ENCODE results near the gene PRPSAP2. TPM values are rescaled to one million over a fixed set of nuclear protein-coding genes. Genes with fewer than 3 reads are reported as not detected.
"Not testable (repeated sequence)": the region's sequence is repeated elsewhere in the genome, so short reads cannot be mapped to it uniquely, and the experiment has no call there.

The PRPSAP2 gene
- total and polyA plus RNA-seq, 8 donors, result 5.3 to 478 (median 25.0) TPM

DNA sequence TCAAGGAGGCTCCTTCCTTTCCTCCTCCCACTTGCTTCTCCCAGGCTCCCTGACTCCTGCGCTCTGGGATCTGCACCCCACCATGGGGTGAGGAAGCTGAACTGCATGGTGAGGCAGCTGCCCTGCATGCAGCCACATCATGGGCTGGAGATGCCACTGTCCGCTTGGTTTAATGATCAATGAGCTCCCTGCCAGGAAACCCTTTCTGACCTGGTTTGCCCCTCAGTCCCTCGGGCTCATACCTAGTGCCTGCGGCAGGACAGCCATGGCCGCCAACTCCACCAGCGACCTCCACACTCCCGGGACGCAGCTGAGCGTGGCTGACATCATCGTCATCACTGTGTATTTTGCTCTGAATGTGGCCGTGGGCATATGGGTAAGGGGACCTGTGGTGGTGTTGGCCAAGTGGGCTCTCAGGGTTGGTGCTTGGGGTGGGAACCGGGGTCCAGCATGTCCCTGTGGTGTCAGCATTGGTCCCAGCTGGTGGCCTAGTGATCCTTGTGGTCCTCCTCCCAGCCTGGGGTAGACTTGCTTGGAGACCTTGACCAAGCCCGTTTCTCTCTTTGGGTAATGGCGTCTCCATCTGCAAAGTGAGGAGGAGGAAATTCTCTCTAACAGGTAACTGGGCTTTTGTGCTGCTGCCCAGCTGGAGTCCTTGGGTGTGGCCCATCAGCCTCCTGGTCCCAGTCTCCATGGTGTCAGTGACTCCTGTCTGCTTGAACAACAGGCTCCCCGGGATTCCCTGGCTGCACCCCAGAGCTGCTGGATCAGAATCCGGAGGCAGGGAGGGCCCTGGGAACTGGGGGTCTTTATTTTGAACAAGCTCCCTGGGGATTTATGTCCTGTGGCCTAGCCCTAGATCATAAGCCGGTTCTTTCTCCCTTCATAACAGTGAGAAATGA is 94.3 kb downstream of the PRPSAP2 start, which contains the start of gene SLC5A10:
SLC5A10 (plus strand) TSS at position 225 of the 902 bp plus-strand sequence; CDS start at position 266, 41 bp downstream.
- intact Hi-C loops (cut with DNase I; ENCODE audit: low total_unique reads), result no loop called here
- Histone ChIP-seq H3K27ac (no peak within 1 kb of the TSS), H3K9me3 (no peaks in the 10 kb centered on the region), H3K4me1 (peaks cover 0 to 6% (median 0%) of the 10 kb centered on the region in 4 donors), H3K27me3 (peaks cover 0 to 21% (median 3%) of the 10 kb centered on the region in 3 donors), H3K4me3 (no peak within 1 kb of the TSS), H3K36me3 (no peaks in the 10 kb centered on the region)
- TF ChIP-seq POLR2A (IDR thresholded peaks at IDR 0.05) (no peak), CTCF (IDR thresholded peaks at IDR 0.05) (peak in 1 of 7 experiments; percentile 8)
- WGBS, 5 donors, result 84 to 89% (median 87%) methylated on average over 16 to 17 of the region's 17 CpGs
- DNase-seq, result peak in 1 of 2 donors; percentile 28

DNA sequence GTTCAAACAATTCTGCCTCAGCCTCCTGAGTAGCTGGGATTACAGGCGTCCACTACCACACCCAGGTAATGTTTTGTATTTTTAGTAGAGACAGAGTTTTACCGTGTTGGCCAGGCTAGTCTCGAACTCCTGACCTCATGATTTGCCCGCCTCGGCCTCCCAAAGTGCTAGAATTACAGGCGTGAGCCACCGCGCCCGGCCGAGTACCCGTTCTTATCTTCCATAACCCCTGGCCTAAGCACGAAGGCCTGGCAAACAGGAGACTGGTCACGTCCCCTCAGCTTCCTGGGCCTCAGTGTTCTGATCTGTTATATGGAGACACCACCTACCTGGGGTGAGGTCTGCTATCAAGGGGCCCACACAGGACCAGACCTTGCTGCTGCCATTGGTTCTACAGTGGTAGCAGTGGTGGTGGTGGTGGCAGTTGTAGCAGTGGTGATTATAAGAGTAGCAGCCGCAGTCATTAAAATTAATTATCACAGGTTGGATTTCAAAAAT is 95.3 kb downstream of the PRPSAP2 start:
- WGBS, 5 donors, result 68 to 87% (median 82%) methylated on average over 14 of the region's 14 CpGs
- no peaks in the 10 kb centered on the region for H3K36me3 ChIP-seq
- peaks cover 0 to 12% (median 0%) of the 10 kb centered on the region in 3 donors for H3K27me3 ChIP-seq
- H3K27ac ChIP-seq, result no peak overlapping the region
- H3K9me3 ChIP-seq, result no peaks in the 10 kb centered on the region
- intact Hi-C loops (cut with DNase I; ENCODE audit: low total_unique reads), result no loop called here
- no peak for TF ChIP-seq POLR2A (IDR thresholded peaks at IDR 0.05)
- no peak for TF ChIP-seq POLR2AphosphoS5 (IDR thresholded peaks at IDR 0.05)
- no peak for TF ChIP-seq CTCF (IDR thresholded peaks at IDR 0.05)
- TF ChIP-seq EP300 (IDR thresholded peaks at IDR 0.05), result no peak
- DNase-seq, result no peak
- no peak overlapping the region for H3K4me3 ChIP-seq
- peaks cover 0 to 6% (median 0%) of the 10 kb centered on the region in 4 donors for H3K4me1 ChIP-seq

DNA sequence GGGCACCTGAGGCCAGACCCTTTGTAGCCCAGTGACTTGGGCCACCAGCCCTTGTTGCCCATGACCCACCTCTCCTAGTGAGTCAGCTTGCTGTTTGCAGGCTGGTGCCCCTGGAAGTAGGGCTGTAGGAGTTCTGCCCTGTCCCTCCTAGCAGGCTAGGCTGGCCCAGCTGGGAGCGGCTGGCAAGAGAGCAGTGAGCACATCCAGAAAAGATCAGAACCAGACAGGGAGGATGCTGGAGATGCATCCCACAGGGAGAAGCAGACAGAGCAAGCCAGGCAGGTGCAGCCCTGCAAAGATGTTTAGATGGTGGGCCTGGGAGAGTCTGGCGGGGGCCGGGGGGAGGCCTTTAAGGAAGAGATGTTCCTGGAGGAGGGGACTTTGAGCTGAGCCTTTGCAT is 96.4 kb downstream of the PRPSAP2 start:
- Histone ChIP-seq H3K27me3 (peaks cover 0 to 8% (median 0%) of the 10 kb centered on the region in 3 donors), H3K4me1 (peaks cover 0 to 6% (median 0%) of the 10 kb centered on the region in 4 donors), H3K36me3 (no peaks in the 10 kb centered on the region), H3K9me3 (no peaks in the 10 kb centered on the region), H3K4me3 (no peak overlapping the region), H3K27ac (no peak overlapping the region)
- intact Hi-C loops (cut with DNase I; ENCODE audit: low total_unique reads), result no loop called here
- DNase-seq, result peak in 1 of 2 donors; percentile 3
- TF ChIP-seq CTCF (IDR thresholded peaks at IDR 0.05), result no peak
- no peak for TF ChIP-seq POLR2A (IDR thresholded peaks at IDR 0.05)
- TF ChIP-seq POLR2AphosphoS5 (IDR thresholded peaks at IDR 0.05), result no peak
- no peak for TF ChIP-seq EP300 (IDR thresholded peaks at IDR 0.05)
- 78 to 96% (median 91%) methylated on average over 3 of the region's 3 CpGs for WGBS, 5 donors

GRCh38 chr17:18955009-18955408 is 97.1 kb downstream of the PRPSAP2 start:
- WGBS, 5 donors, result 91 to 98% (median 97%) methylated on average over 6 of the region's 6 CpGs
- no peak overlapping the region for H3K27ac ChIP-seq

DNA sequence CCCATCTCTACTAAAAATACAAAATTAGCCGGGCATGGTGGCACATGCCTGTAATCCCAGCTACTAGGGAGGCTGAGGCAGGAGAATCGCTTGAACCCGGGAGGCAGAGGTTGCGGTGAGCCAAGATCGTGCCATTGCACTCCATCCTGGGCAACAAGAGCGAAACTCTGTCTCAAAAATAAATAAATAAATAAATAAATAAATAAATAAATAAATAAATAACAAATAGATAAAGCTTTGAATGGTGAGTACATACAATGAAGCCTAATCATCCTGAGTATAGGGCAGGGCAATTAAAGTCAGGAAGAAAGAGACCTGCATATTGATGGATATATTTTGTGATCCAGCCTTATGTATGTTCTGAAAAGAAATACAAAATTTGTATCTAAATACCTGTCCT is 98.1 kb downstream of the PRPSAP2 start:
- intact Hi-C loops (cut with DNase I; ENCODE audit: low total_unique reads); H3K27ac ChIP-seq; H3K4me1 ChIP-seq; H3K36me3 ChIP-seq; DNase-seq; H3K4me3 ChIP-seq; H3K27me3 ChIP-seq; H3K9me3 ChIP-seq: not testable (repeated sequence)
- WGBS, 5 donors, result 91 to 100% (median 98%) methylated on average over 6 of the region's 6 CpGs

More at GRCh38 chr17:18955009-18955408, 97.1 kb downstream of the PRPSAP2 start:
- TF ChIP-seq CTCF (IDR thresholded peaks at IDR 0.05) (no peak), EP300 (IDR thresholded peaks at IDR 0.05) (no peak), POLR2AphosphoS5 (IDR thresholded peaks at IDR 0.05) (no peak), POLR2A (IDR thresholded peaks at IDR 0.05) (no peak)
- Histone ChIP-seq H3K36me3 (no peaks in the 10 kb centered on the region), H3K9me3 (no peaks in the 10 kb centered on the region), H3K4me3 (no peak overlapping the region), H3K4me1 (peaks cover 0 to 6% (median 0%) of the 10 kb centered on the region in 4 donors), H3K27me3 (peaks cover 0 to 3% (median 0%) of the 10 kb centered on the region in 3 donors)
- DNase-seq, result no peak
- intact Hi-C loops (cut with DNase I; ENCODE audit: low total_unique reads), result no loop called here
